ENCODE results near the gene CCR5.

The CCR5 gene

DNA sequence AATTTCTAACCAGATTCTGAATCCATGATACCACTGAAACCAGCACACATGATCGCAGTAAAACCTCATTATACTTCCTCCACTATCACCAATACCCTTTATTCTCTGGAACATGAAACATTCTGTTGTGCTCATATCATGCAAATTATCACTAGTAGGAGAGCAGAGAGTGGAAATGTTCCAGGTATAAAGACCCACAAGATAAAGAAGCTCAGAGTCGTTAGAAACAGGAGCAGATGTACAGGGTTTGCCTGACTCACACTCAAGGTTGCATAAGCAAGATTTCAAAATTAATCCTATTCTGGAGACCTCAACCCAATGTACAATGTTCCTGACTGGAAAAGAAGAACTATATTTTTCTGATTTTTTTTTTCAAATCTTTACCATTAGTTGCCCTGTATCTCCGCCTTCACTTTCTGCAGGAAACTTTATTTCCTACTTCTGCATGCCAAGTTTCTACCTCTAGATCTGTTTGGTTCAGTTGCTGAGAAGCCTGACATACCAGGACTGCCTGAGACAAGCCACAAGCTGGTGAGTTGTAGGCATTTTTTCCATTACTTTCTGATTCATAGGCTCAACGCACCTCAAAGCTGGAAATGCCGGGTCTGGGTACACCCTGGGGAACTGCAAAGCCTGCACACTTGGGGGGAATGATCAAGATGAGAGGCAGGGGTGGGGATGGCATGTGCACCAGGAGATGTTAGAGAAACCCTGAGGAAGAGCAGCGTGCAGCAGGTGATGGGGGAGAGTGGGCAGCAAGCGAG is 16.9 kb upstream of the CCR5 start, which contains the start of gene CCR2:
Gene CCR2 (plus strand): TSS at position 465 of the 764 bp plus-strand sequence. CDS start 3,417 bp downstream, outside the sequence.
- CTCF ChIA-PET, result no interaction called here
- DNase-seq (ENCODE audit: extremely low spot score), result no peak
- POLR2A ChIA-PET, result no interaction called here
- TF ChIP-seq CTBP1 (IDR thresholded peaks at IDR 0.05; ENCODE audit: borderline replicate concordance), result no peak
- TF ChIP-seq, protein P1, sequence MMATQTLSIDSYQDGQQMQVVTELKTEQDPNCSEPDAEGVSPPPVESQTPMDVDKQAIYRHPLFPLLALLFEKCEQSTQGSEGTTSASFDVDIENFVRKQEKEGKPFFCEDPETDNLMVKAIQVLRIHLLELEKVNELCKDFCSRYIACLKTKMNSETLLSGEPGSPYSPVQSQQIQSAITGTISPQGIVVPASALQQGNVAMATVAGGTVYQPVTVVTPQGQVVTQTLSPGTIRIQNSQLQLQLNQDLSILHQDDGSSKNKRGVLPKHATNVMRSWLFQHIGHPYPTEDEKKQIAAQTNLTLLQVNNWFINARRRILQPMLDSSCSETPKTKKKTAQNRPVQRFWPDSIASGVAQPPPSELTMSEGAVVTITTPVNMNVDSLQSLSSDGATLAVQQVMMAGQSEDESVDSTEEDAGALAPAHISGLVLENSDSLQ (IDR thresholded peaks at IDR 0.05), result no peak
- TF ChIP-seq SP1 (IDR thresholded peaks at IDR 0.05), result no peak
- no peak for TF ChIP-seq NFRKB (IDR thresholded peaks at IDR 0.05)
- no peak for TF ChIP-seq FOXA1 (IDR thresholded peaks at IDR 0.05)
- TF ChIP-seq LEF1 (IDR thresholded peaks at IDR 0.05; ENCODE audit: borderline replicate concordance), result no peak
- no peak for TF ChIP-seq L3MBTL2 (conservative IDR thresholded peaks at IDR 0.05)
- TF ChIP-seq FOXM1 (IDR thresholded peaks at IDR 0.05; ENCODE audit: borderline replicate concordance), result no peak
- no peak for TF ChIP-seq HDGF (IDR thresholded peaks at IDR 0.05; ENCODE audit: borderline replicate concordance)
- TF ChIP-seq TARDBP (IDR thresholded peaks at IDR 0.05), result no peak
- no peak for TF ChIP-seq FOXK2 (IDR thresholded peaks at IDR 0.05)
- TF ChIP-seq ARNT (IDR thresholded peaks at IDR 0.05), result no peak
- no peak for TF ChIP-seq SUZ12 (IDR thresholded peaks at IDR 0.05)
- no peak for TF ChIP-seq ELF4 (IDR thresholded peaks at IDR 0.05)
- TF ChIP-seq BHLHE40 (IDR thresholded peaks at IDR 0.05; ENCODE audit: borderline replicate concordance), result no peak
- no peak for TF ChIP-seq ZNF384 (IDR thresholded peaks at IDR 0.05)

DNA sequence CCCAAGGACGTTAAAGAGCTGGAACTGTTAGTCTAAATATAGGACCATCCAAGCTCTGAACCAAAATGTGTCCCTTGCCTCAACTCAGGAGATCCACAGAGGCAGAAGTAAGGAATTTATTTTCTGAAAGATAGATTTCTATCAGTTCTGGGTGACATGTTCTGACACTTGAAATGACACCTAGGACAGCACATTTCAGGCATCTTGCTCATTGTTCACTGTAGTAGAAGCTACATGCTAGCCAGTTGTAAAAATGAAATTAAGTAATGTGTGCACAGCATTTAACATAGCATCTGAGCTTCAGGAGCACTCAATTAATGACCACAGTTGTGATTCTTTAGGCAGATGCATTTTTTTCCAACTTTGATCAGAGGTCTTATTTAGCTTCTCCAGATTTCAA is 16.3 kb upstream of the CCR5 start:
- DNase-seq (ENCODE audit: extremely low spot score), result no peak
- TF ChIP-seq BHLHE40 (IDR thresholded peaks at IDR 0.05; ENCODE audit: borderline replicate concordance), result no peak
- ChIA-PET POLR2A (no interaction called here), CTCF (no interaction called here)

DNA sequence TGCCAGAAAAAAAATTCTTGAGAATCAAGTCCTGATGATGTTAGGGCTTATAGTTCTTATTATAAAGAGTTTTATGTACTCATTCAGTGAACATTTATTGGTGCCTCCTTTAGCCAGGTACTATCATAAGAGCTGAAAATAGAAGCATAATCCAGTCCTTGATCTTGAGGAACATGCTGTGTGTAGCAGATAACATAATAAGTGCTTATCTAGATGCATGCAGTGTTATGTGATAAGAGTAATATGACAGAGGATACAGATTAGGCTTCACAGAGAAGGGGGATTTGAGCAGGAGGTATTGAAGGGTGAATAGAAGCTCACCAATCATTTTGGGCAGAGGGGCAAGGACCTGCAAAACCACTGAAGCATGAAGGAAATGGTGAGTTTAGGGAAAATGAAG is 15.8 kb upstream of the CCR5 start:
- TF ChIP-seq FOXK2 (IDR thresholded peaks at IDR 0.05) (no peak), NFRKB (IDR thresholded peaks at IDR 0.05) (no peak), ELF4 (IDR thresholded peaks at IDR 0.05) (no peak)
- CTCF ChIA-PET, result no interaction called here
- no peak for DNase-seq (ENCODE audit: extremely low spot score)
- POLR2A ChIA-PET, result no interaction called here

DNA sequence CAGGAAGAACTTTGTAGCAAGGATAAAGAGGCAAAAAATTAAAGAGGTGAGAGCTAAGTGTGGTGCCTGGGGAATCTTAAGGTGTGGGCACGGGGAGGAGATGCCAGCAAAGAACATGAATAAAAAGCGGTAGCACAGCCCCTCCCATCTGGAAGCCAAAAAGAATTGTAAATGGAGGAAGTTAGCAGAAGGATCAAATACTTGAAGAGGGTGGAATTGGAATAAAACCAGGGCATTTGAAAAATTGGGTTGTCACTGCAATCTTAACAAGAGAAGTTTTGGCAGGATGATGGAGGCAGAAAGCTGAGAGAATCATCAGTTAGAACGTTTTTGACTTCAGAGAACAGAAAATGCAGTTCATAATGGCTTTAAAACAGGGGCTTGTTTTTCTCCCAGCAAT is 14.5 kb upstream of the CCR5 start:
- no peak for TF ChIP-seq FOXK2 (IDR thresholded peaks at IDR 0.05)
- no peak for TF ChIP-seq LEF1 (IDR thresholded peaks at IDR 0.05; ENCODE audit: borderline replicate concordance)
- TF ChIP-seq L3MBTL2 (conservative IDR thresholded peaks at IDR 0.05), result no peak
- no peak for TF ChIP-seq CTBP1 (IDR thresholded peaks at IDR 0.05; ENCODE audit: borderline replicate concordance)
- TF ChIP-seq FOXM1 (IDR thresholded peaks at IDR 0.05; ENCODE audit: borderline replicate concordance), result no peak
- TF ChIP-seq BHLHE40 (IDR thresholded peaks at IDR 0.05; ENCODE audit: borderline replicate concordance), result no peak
- no peak for TF ChIP-seq HDGF (IDR thresholded peaks at IDR 0.05; ENCODE audit: borderline replicate concordance)
- no peak for TF ChIP-seq SP1 (IDR thresholded peaks at IDR 0.05)
- no peak for TF ChIP-seq ELF4 (IDR thresholded peaks at IDR 0.05)
- TF ChIP-seq NFRKB (IDR thresholded peaks at IDR 0.05), result no peak
- TF ChIP-seq ZNF384 (IDR thresholded peaks at IDR 0.05), result no peak
- ChIA-PET CTCF (no interaction called here), POLR2A (no interaction called here)
- DNase-seq (ENCODE audit: extremely low spot score), result no peak

DNA sequence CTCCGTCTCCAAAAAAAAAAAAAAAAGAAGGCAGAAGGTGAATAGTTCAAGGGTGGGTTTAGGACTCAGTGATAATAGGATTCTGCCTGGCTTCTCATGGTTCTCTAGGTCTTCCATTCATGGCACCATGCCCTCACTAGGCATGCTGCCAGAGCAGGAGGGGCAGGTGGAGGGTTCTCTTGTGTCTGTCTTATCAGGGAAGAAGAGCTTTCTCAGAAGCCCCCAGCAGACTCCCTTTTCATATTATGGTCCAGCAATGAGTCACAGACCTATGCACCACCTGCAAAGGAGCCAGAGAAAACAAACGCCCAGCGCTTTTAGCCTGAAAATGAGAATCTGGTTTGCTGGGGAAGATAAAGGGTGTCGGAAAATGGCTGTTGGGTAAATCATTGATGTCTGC is 13.8 kb upstream of the CCR5 start:
- no peak for TF ChIP-seq SP1 (IDR thresholded peaks at IDR 0.05)
- TF ChIP-seq NFRKB (IDR thresholded peaks at IDR 0.05), result no peak
- TF ChIP-seq FOXK2 (IDR thresholded peaks at IDR 0.05), result no peak
- no peak for TF ChIP-seq ZNF384 (IDR thresholded peaks at IDR 0.05)
- TF ChIP-seq ELF4 (IDR thresholded peaks at IDR 0.05), result no peak
- TF ChIP-seq HDGF (IDR thresholded peaks at IDR 0.05; ENCODE audit: borderline replicate concordance), result no peak
- no peak for TF ChIP-seq CTBP1 (IDR thresholded peaks at IDR 0.05; ENCODE audit: borderline replicate concordance)
- no peak for TF ChIP-seq FOXA1 (IDR thresholded peaks at IDR 0.05)
- no peak for TF ChIP-seq ARNT (IDR thresholded peaks at IDR 0.05)
- TF ChIP-seq, protein P1 (IDR thresholded peaks at IDR 0.05), result no peak
- no peak for TF ChIP-seq BHLHE40 (IDR thresholded peaks at IDR 0.05; ENCODE audit: borderline replicate concordance)
- no peak for TF ChIP-seq SUZ12 (IDR thresholded peaks at IDR 0.05)
- no peak for TF ChIP-seq FOXM1 (IDR thresholded peaks at IDR 0.05; ENCODE audit: borderline replicate concordance)
- no peak for TF ChIP-seq L3MBTL2 (conservative IDR thresholded peaks at IDR 0.05)
- TF ChIP-seq LEF1 (IDR thresholded peaks at IDR 0.05; ENCODE audit: borderline replicate concordance), result no peak
- TF ChIP-seq TARDBP (IDR thresholded peaks at IDR 0.05), result no peak
- ChIA-PET POLR2A (no interaction called here), CTCF (no interaction called here)
- no peak for DNase-seq (ENCODE audit: extremely low spot score)

DNA sequence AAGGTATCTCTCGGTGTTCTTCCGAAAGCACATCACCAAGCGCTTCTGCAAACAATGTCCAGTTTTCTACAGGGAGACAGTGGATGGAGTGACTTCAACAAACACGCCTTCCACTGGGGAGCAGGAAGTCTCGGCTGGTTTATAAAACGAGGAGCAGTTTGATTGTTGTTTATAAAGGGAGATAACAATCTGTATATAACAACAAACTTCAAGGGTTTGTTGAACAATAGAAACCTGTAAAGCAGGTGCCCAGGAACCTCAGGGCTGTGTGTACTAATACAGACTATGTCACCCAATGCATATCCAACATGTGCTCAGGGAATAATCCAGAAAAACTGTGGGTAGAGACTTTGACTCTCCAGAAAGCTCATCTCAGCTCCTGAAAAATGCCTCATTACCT is 12.3 kb upstream of the CCR5 start:
- DNase-seq (ENCODE audit: extremely low spot score), result no peak
- no peak for TF ChIP-seq ELF4 (IDR thresholded peaks at IDR 0.05)
- TF ChIP-seq NFRKB (IDR thresholded peaks at IDR 0.05), result no peak
- TF ChIP-seq, protein P1 (IDR thresholded peaks at IDR 0.05), result no peak
- no peak for TF ChIP-seq SUZ12 (IDR thresholded peaks at IDR 0.05)
- no peak for TF ChIP-seq ARNT (IDR thresholded peaks at IDR 0.05)
- no peak for TF ChIP-seq L3MBTL2 (conservative IDR thresholded peaks at IDR 0.05)
- no peak for TF ChIP-seq HDGF (IDR thresholded peaks at IDR 0.05; ENCODE audit: borderline replicate concordance)
- TF ChIP-seq TARDBP (IDR thresholded peaks at IDR 0.05), result no peak
- TF ChIP-seq SP1 (IDR thresholded peaks at IDR 0.05), result no peak
- TF ChIP-seq FOXK2 (IDR thresholded peaks at IDR 0.05), result no peak
- TF ChIP-seq CTBP1 (IDR thresholded peaks at IDR 0.05; ENCODE audit: borderline replicate concordance), result no peak
- no peak for TF ChIP-seq LEF1 (IDR thresholded peaks at IDR 0.05; ENCODE audit: borderline replicate concordance)
- POLR2A ChIA-PET, result no interaction called here
- CTCF ChIA-PET, result no interaction called here
